ENCODE results near the gene PRAMEF15.
"Not testable (repeated sequence)": the region's sequence is repeated elsewhere in the genome, so short reads cannot be mapped to it uniquely, and the experiment has no call there.

PRAMEF15 gene

GRCh38 chr1:13315281-13315680, at the start of gene PRAMEF15:
TSS of gene PRAMEF15 (plus strand) at chr1:13315581. CDS start at chr1:13318408, 2,827 bp downstream.
- not testable (repeated sequence) for DNase-seq

GRCh38 chr1:13277016-13277415, 38.4 kb upstream of the PRAMEF15 start:
- DNase-seq: not testable (repeated sequence)

GRCh38 chr1:13279617-13280016, 35.8 kb upstream of the PRAMEF15 start:
- not testable (repeated sequence) for DNase-seq

GRCh38 chr1:13285037-13285436, 30.3 kb upstream of the PRAMEF15 start, which contains the start of gene PRAMEF8:
TSS of gene PRAMEF8 (minus strand) at chr1:13285137. CDS start at chr1:13284091, 1,046 bp downstream.
- DNase-seq: not testable (repeated sequence)

- not testable (repeated sequence) for DNase-seq
These were observed 26.4 kb upstream of the PRAMEF15 start for GRCh38 chr1:13289030-13289429.

- DNase-seq: not testable (repeated sequence)
These were observed 18.0 kb upstream of the PRAMEF15 start for GRCh38 chr1:13297216-13297931.

GRCh38 chr1:13298699-13299098, 16.7 kb upstream of the PRAMEF15 start:
- DNase-seq: not testable (repeated sequence)

GRCh38 chr1:13302197-13302596, 13.2 kb upstream of the PRAMEF15 start:
- DNase-seq: not testable (repeated sequence)

- not testable (repeated sequence) for DNase-seq
These were observed 12.1 kb upstream of the PRAMEF15 start, which contains the start of gene PRAMEF33 for GRCh38 chr1:13303239-13303638. TSS of gene PRAMEF33 (plus strand) at chr1:13303539. CDS start at chr1:13305955, 2,416 bp downstream.

- not testable (repeated sequence) for DNase-seq
These were observed 27.1 kb downstream of the PRAMEF15 start for GRCh38 chr1:13342496-13342895.

- DNase-seq: not testable (repeated sequence)
These were observed 31.7 kb downstream of the PRAMEF15 start, which contains the start of gene PRAMEF14 for GRCh38 chr1:13347034-13347433. TSS of gene PRAMEF14 (minus strand) at chr1:13347134. CDS start at chr1:13345314, 1,820 bp downstream.

GRCh38 chr1:13353476-13353875, 38.1 kb downstream of the PRAMEF15 start:
- not testable (repeated sequence) for DNase-seq

- DNase-seq: not testable (repeated sequence)
These were observed 39.1 kb downstream of the PRAMEF15 start for GRCh38 chr1:13354475-13354874.

GRCh38 chr1:13356774-13357173, 41.4 kb downstream of the PRAMEF15 start:
- DNase-seq: not testable (repeated sequence)

- not testable (repeated sequence) for DNase-seq
These were observed 47.0 kb downstream of the PRAMEF15 start for GRCh38 chr1:13362364-13362763.

GRCh38 chr1:13364928-13365327, 49.5 kb downstream of the PRAMEF15 start:
- not testable (repeated sequence) for DNase-seq

GRCh38 chr1:13366536-13366935, 51.2 kb downstream of the PRAMEF15 start:
- DNase-seq: not testable (repeated sequence)

- DNase-seq: not testable (repeated sequence)
These were observed 53.2 kb downstream of the PRAMEF15 start for GRCh38 chr1:13368544-13368943.

Measured in SIG-M5 (cell line).